HG03175 (cell line): ENCODE results near the gene KDM4B.
"Not testable (repeated sequence)": the region's sequence is repeated elsewhere in the genome, so short reads cannot be mapped to it uniquely, and the experiment has no call there.

Experiments used
- ATAC-seq: cut with Tn5 transposase; IDR thresholded peaks from one replicate; pipeline ENCODE4 v1.9.1; 2021; ENCODE audit warnings: mild to moderate bottlenecking, moderate library complexity; ENCODE audit not compliant: unreplicated experiment

KDM4B gene

DNA sequence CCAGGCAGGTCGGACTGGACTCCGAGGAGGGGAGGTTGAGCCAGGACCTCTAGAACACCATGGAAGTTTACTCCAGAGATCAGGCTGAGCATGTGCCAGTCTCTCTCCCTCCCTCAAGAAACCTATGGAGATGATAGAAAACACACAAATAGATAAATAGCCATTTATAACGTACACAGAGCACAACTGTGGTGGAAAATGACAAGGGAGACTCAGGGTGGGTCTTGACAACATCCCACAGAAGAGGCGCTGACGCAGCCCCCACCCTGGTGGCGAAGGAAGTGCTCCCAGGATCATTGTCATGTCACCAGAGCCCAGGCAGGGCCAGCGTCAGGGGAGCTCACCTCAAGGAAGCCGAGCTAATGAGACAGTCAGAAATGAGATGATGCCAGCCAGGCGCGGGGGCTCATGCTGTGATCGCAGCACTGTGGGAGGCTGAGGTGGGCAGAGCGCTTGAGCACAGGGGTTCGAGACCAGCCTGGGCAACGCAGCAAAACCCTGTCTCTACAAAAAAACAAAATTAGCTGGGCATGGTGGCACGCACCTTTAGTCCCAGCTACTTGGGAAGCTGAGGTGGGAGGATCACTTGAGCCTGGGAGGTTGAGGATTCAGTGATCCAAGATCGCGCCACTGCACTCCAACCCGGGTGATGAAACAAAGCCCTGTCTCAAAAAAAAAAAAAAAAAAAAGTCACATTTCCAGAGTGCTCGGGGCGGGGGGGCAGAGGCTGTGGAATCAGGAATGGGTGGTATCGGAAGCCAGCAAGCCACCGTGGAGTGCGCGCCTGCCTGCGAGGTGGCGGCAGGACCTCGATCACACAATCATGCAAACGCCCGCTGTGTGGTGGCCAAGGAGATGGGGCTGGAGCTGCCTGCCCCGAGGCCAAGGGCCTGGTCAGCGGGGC is 178.4 kb downstream of the KDM4B start:
- ATAC-seq: no peak

DNA sequence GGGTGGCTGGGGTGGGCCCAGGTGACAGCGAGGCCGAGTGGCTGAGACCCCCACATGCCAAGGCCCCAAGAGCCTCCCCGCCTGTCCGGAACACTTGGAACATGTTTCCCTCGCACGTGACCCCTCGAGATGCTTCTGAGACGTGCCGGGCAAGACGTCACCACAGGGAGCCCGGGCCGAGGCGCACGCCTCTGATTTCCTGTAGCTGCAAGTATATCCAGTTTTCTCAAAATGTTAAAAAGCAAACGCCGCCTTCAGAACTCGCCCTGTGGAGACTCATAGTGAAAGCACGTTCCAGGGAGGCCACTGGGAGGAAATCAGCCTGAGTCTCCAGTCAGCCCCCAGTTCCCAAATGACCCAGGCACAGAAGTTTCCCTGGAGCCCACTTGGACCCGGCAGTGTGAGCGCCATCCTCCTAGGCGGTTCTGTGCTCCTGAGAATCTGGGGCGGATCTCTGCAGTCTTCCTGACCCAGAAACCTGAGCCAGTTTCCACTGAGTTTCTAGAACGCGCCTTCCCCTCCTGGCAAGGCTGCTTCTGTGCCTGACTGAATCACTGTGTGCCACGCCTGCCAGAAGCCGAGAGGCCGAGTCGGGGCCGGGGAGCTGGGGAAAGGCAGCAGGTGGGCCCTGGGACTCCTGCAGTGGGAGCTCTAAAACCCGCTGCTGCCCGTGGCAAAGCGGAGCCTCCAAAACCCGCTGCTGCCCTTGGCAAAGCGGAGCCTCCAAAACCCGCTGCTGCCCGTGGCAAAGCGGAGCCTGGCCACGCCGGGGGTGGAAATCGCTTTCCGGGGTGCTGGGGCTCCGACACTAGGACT is 179.3 kb downstream of the KDM4B start:
- ATAC-seq: no peak

DNA sequence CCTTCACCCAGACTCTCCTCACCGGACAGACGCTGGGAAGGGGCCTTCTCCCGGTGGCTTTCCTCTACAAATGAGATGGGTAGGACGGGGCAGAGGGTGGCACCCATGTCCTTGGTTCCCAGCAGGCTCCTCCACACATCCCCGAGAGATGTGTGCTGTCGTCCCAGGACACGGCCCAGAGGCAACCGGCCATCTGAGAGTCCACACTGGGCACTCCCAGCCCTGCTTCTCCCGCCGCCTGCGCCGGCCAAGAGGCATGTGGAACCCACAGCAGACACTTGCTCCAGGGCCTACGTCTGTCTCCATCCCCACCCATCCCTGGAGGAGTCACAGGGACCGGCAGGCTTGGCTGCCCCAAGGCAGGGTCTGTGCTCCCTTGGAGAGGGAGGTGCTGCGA is 179.9 kb downstream of the KDM4B start:
- no peak for ATAC-seq

DNA sequence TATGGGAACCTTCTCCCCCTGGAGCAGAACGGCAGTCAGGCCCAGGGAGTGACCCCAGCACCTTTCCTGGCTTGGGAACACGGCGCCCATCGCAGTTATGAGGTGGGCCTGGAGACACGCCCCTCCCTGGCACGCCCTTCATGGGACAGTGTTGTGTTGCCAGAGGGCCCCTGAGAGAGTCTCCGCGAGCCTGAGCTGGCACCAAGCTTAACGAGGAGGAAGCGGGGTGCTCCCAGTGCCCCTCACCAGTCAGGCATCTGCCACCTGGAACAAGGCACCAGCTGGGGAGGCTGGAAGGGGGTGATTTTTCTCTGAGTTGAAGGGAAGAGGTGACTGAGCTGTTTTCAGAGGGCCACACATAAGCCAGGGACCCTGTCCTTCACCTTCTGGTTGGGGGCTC is 180.6 kb downstream of the KDM4B start:
- no peak for ATAC-seq

DNA sequence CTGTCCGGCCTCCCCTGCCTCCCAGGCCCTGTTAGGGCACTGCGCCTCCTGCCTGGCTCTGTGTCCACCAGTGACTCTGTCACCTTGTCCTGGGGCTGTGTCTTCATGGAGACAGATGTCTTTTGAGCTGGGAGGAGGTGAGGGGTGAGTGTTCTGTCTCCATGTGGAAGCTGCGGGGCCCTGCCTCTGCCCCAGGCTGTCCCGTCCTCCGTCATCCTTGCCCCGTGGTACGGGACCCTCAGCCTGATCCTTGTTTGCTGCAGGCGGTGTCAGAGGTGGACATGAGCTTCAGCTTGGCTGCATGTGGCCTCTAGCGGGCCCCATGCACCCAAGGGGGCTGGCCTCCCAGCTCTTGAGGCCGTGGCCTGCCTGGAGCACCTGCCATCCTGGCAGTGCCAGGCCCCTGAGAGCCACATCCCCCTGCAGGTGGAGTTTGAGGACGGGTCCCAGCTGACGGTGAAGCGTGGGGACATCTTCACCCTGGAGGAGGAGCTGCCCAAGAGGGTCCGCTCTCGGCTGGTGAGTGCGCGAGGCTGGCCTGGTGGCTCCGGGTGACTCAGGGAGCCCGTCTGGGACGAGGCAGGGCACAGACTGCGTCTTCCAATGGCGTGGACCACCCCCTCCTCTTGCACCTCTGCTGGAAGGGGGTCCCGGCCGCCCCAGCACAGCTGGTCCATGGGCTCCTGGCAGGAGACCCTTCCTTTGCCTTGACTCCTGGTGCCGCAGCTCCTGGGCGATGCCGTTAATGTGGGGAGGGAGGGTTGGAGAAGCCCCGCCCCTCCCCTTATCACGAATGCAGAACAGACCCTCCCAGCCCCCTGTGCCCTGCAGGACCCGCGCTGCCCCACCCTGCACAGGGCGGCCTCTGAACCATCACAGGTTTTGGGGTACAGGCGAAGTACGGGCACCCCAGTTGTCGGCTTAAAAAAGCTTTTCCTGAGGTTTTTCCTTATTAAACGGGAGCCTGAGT is 181.3 kb downstream of the KDM4B start:
- no peak for ATAC-seq

DNA sequence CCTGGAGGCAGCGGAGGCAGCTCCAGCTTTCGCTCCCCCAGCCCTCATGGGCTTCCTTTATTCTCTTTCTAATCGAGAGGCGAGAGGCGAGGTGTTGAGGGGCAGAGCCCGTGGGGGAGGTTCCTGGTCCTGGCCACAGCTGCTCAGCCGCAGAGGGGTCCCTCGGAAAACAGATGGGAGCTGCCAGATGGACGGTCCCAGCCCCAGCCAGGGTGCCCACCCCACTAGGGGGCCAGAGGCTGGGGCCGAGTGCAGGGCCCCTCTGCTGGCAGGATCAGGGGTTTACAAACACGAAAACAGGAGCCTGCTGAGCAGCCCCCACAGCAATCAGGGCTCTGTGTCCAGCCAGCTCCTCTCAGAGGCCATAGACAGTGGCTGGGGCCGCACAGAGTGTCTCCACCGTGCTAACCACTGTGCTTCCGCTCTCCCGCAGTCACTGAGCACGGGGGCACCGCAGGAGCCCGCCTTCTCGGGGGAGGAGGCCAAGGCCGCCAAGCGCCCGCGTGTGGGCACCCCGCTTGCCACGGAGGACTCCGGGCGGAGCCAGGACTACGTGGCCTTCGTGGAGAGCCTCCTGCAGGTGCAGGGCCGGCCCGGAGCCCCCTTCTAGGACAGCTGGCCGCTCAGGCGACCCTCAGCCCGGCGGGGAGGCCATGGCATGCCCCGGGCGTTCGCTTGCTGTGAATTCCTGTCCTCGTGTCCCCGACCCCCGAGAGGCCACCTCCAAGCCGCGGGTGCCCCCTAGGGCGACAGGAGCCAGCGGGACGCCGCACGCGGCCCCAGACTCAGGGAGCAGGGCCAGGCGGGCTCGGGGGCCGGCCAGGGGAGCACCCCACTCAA is 182.2 kb downstream of the KDM4B start:
- no peak for ATAC-seq

DNA sequence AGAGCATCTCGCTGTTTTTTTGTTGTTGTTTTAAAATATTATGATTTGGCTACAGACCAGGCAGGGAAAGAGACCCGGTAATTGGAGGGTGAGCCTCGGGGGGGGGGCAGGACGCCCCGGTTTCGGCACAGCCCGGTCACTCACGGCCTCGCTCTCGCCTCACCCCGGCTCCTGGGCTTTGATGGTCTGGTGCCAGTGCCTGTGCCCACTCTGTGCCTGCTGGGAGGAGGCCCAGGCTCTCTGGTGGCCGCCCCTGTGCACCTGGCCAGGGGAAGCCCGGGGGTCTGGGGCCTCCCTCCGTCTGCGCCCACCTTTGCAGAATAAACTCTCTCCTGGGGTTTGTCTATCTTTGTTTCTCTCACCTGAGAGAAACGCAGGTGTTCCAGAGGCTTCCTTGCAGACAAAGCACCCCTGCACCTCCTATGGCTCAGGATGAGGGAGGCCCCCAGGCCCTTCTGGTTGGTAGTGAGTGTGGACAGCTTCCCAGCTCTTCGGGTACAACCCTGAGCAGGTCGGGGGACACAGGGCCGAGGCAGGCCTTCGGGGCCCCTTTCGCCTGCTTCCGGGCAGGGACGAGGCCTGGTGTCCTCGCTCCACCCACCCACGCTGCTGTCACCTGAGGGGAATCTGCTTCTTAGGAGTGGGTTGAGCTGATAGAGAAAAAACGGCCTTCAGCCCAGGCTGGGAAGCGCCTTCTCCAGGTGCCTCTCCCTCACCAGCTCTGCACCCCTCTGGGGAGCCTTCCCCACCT is 183.3 kb downstream of the KDM4B start:
- no peak for ATAC-seq

DNA sequence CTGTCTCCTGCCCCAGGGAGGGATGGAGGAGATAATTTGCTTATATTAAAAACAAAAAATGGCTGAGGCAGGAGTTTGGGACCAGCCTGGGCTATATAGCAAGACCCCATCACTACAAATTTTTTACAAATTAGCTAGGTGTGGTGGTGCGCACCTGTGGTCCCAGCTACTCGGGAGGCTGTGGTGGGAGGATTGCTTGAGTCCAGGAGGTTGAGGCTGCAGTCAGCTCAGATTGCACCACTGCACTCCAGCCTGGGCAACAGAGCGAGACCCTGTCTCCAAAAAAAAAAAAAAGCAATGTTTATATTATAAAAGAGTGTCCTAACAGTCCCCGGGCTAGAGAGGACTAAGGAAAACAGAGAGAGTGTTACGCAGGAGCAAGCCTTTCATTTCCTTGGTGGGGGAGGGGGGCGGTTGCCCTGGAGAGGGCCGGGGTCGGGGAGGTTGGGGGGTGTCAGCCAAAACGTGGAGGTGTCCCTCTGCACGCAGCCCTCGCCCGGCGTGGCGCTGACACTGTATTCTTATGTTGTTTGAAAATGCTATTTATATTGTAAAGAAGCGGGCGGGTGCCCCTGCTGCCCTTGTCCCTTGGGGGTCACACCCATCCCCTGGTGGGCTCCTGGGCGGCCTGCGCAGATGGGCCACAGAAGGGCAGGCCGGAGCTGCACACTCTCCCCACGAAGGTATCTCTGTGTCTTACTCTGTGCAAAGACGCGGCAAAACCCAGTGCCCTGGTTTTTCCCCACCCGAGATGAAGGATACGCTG is 184.0 kb downstream of the KDM4B start:
- no peak for ATAC-seq

DNA sequence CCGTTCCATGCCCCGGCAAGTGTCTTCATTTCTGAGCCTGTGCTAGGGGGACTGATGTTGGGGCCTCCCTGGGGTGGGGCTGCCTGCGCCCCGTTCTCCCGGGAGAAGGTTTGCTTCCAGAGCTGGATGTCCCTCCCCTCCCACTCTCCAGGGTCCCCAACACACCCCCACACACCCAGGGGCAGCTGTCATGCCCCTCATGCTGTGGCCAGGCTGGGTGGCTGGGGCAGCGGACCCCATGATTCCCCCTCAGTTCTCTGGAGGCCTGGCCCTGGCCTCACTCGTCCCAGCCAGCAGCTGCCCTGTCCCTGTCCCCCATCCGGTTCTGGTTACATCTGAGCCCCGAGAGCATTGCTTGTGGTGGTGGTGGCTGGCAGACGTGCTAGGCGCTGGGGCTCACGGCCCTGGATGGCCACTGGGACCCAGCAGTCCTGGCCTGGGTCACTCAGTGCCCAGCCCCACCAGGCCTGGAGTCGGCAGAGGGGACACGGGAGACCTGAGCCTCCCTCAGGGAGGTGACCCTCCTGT is 184.8 kb downstream of the KDM4B start:
- no peak for ATAC-seq

DNA sequence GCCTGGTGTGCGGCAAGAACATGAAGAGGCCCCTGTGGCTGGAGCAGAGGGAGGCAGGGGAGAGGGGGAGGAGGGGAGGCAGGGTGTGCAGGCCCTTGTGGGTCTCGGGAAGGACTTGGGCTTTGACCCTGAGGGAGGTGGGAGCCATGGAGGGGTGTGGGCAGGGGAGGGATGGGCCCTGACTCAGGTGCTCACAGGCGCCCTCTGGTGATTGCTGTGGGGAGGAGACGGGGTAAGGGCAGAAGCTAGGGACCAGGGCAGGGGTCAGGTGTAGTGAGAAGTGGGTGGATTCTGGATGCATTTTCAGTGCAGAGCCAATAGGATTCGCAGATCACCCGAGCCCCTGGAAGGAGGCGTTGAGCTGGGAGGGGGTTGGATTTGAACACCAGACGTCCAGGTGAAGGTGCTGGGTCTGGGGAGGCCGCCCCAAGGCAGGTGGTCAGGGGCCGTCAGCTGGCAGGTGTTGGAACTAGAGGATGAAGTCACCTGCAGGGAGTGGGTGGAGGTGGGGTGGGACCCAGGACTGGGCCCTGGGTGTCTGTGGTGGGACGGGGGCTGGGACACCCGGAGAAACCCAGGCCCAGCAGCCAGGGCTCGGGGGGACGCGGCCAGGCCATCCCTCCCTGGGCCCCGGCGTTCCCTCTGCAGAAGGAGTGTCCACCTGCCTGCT is 185.4 kb downstream of the KDM4B start:
- no peak for ATAC-seq

DNA sequence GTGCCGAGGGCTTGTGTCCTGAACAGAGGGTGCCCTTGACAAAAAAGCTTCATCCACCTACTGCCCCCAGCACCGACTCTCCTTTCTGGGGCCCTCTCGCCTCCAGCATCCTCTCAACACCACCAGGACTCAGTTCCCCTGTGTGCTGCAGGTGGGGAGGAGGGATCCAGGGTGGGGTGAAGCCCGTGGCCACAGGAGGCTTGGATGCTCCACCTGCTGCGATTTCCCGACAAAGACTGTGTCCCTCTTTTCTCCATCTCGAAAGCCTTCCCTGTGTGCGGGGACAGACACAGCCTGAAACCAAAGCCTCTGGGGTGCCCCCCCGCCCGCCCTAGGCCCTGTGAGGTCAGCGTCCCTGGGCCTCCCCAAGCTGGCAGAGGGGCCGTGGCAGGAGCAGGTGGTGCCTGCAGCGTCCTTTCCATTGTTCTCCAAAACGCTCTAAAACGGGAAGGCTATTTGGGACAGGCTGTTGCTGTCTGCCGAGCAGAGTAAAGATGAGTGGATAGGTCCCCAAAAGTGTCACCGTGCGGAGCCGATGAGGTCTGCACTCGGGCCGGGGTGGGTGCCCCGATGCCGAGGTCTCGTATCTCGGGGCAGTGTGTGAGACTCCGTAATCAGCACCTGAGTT is 186.0 kb downstream of the KDM4B start:
- no peak for ATAC-seq

DNA sequence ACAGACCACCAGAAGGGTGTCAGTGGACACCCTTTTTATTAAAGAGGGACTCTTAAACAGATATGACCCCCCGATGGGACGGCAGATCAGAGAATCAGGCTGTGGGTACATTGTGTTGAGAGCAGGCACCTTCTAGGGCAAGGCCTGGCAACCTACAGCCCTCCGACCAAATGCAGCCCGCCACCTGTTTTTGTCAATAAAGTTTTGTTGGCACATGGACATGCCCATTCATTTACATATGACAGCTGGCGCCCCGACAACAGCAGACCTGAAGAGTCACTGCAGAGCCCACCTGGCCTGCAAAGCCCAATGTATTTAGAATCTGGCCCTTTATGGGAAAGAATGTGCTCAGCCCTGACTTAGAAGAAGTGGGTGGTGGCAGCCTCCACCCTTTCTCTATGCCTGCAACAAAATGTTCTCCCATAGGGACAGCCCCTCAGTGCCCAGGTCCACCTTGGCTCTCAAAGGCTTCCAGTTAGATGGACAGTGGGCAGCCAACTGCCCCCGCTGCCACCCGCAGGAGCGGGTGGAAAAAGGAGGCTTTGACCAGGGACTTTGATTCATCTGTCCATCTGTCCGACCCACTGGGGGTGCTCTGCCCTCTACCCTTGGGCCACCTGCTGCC is 186.8 kb downstream of the KDM4B start:
- ATAC-seq: no peak

DNA sequence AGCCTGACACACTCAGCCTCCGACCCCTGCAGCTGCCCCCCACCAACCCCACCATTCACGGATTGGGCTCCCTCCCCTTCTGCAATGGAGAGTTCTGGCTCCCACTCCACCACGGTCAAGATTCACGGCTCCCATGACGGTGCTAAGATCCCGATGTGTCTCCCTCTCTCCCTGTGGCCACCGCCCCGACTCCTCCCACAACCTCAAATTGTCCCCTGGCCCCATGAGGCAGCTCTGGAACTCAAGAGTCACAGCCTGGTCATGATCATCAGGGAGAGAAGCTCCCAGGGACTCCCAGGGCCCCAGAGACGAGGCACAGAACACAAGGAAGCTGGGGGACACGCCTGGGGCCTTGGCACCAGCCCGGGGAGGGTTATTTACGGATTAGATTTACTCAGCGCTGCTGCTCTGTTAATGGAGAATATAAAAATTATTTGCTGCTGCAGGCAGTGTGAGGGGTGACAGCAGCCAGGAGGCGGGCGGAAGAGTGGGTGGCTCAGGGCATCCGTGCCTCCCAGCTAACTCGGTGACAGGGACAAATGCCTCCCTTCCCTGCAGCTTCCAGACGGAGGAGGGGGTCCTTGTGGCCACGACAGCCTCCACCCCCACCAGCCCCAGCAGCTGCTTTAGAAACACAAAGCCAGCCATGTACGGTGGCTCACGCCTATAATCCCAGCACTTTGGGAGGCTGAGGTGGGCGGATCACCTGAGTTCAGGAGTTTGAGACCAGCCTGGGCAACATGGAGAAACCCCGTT is 187.5 kb downstream of the KDM4B start:
- no peak for ATAC-seq

DNA sequence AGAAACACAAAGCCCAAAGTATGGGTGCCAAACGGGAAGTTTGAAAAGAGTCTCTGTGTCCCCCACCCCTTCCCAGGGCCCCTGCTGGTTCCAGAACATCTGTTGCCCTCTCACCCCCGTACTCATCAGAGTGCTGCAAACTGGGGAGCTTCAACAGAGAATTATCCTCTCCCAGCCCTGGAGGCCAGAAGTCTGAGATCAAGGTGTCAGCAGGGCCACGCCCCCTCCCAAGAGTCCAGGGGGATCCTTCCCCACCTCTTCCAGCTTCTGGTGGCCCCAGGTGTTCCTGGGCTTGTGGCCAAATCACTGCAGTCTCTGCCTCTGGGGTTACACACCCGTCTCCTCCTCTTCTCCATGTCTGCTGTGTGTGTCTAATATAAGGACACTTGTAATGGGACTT is 188.3 kb downstream of the KDM4B start:
- ATAC-seq: no peak

DNA sequence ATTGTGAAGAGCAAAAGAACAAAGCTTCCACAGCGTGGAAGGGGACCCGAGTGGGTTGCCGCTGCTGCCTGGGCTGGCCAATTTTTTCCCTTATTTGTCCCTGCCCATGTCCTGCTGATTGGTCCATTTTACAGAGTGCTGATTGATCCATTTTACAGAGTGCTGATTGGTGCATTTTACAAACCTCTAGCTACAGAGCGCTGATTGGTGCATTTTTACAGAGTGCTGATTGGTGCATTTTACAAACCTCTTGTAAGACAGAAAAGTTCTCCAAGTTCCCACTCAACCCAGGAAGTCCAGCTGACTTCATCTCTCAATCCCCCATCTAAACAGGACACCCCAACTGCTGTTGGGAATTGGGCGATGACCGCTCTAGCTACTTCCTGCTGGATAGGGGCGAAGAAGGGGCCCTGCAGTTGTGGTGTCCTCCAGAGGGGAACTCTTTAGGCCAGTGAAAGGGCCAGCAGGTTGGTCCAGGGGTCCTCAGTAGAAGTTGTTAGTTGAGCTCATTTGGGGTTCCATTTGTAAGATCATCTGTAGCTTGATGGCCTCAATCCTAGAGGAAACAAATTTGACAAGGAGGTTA is 189.7 kb downstream of the KDM4B start:
- ATAC-seq: not testable (repeated sequence)
